Panc1 (cell line): ENCODE results near the gene SPINT1. TPM values are rescaled to one million over a fixed set of nuclear protein-coding genes. Genes with fewer than 3 reads are reported as not detected.
A peak's percentile ranks its signal among the peaks of the same experiment; 100 is the strongest.

Experiments used
- ATAC-seq: fragments of 200-7000 bp; cut with Tn5 transposase; 2 replicates; pipeline ENCODE4 v1.9.1; 2020; ENCODE audit warnings: mild to moderate bottlenecking, moderate library complexity
- Bru-seq: library from RNA; stranded (reverse); fragments of 400-500 nt; gene quantifications from one replicate; lab custom pipeline; 2021; lab: Mats Ljungman, UMichigan
- BruChase-seq, 2 experiments: library from RNA; stranded (reverse); fragments of 400-500 nt; gene quantifications; one replicate each; lab custom pipeline; 2021; lab: Mats Ljungman, UMichigan
- BruUV-seq: library from RNA; stranded (reverse); fragments of 400-500 nt; replicated peaks from 2 replicates; lab custom pipeline; 2021; lab: Mats Ljungman, UMichigan
- CTCF ChIA-PET: fragments of 300-600 bp; sonication (Branson Sonifier 250); formaldehyde crosslinking; loops from one replicate; lab custom pipeline; 2022; ENCODE audit warnings: antibody characterized with exemption; lab: Charles Lee
- POLR2A ChIA-PET: fragments of 300-600 bp; sonication (Branson Sonifier 250); formaldehyde crosslinking; loops from one replicate; lab custom pipeline; 2022; ENCODE audit warnings: antibody characterized with exemption; lab: Charles Lee
- DNase-seq: peaks from one replicate; pipeline ENCODE4 v3.0.0-alpha.2; 2010; ENCODE audit warnings: low read depth, low spot score
- H3K27ac ChIP-seq: 2 replicates; pipeline ENCODE4 v1.5.1; 2011; ENCODE audit warnings: mild to moderate bottlenecking, low read length, inconsistent platforms
- H3K27me3 ChIP-seq: fragments of 200-500 bp; sonication (Bioruptor generic); 2 replicates; pipeline ENCODE4 v1.6.0; 2014; ENCODE audit warnings: low read length, inconsistent platforms; ENCODE audit not compliant: control insufficient read depth, insufficient read depth
- H3K36me3 ChIP-seq: fragments of 200-500 bp; sonication (Bioruptor generic); 2 replicates; pipeline ENCODE4 v1.5.1; 2014; ENCODE audit warnings: inconsistent platforms, mild to moderate bottlenecking, low read length, moderate library complexity; ENCODE audit not compliant: control insufficient read depth, insufficient read depth
- H3K4me1 ChIP-seq: 2 replicates; pipeline ENCODE4 v1.5.1; 2011; ENCODE audit warnings: inconsistent platforms, mild to moderate bottlenecking, low read length, moderate library complexity; ENCODE audit not compliant: control insufficient read depth, insufficient read depth
- H3K4me3 ChIP-seq, 2 experiments: 2 replicates each; pipeline ENCODE4 v1.5.1; 2011 to 2012; ENCODE audit warnings: low read depth in 2 of 2, low read length in 2 of 2, mild to moderate bottlenecking in 2 of 2, inconsistent platforms in 1 of 2, moderate library complexity in 1 of 2
- H3K9me3 ChIP-seq: fragments of 200-500 bp; sonication (Bioruptor generic); 2 replicates; pipeline ENCODE4 v1.5.1; 2014; ENCODE audit warnings: low read depth, mild to moderate bottlenecking, inconsistent platforms, low read length, moderate library complexity; ENCODE audit not compliant: control insufficient read depth, insufficient read depth
- POLR2AphosphoS5 ChIP-seq: IDR thresholded peaks from 2 replicates; pipeline ENCODE4 v1.6.1; 2012; ENCODE audit warnings: mild to moderate bottlenecking, low read depth, low read length, moderate library complexity
- SIN3A ChIP-seq: IDR thresholded peaks from 2 replicates; pipeline ENCODE4 v1.6.1; 2012; ENCODE audit warnings: low read depth, mild to moderate bottlenecking, low read length, moderate library complexity, borderline replicate concordance; ENCODE audit not compliant: insufficient read depth
- TCF7L2 ChIP-seq: IDR thresholded peaks from 2 replicates; pipeline ENCODE4 v1.6.1; 2011; ENCODE audit warnings: mild to moderate bottlenecking, low read depth, low read length, inconsistent platforms
- in situ Hi-C: cut with HindIII; loops from 2 replicates; pipeline ENCODE4 v1.10.0; 2016; ENCODE audit warnings: low sequenced_read_pairs, low pct_unique_long_range_greater_than_20kb
- intact Hi-C: fragments of 100-400 bp; cut with micrococcal nuclease; formaldehyde crosslinking; loops from one replicate; pipeline ENCODE4 v1.10.0; 2022; ENCODE audit not compliant: unreplicated experiment
- long read RNA-seq: library from polyadenylated mRNA; unstranded; transcript quantifications from one replicate; pipeline ENCODE4 v2.0.0, GENCODE V29; 2021; ENCODE audit not compliant: unreplicated experiment
- polyA plus RNA-seq: library from polyadenylated mRNA; unstranded; fragments of >200 nt; gene quantifications from one replicate; pipeline ENCODE4 v1.2.1, GENCODE V29; 2012; ENCODE audit warnings: missing spikeins; ENCODE audit not compliant: insufficient read length
- total RNA-seq: library from RNA; stranded (reverse); gene quantifications from one replicate; pipeline ENCODE4 v1.2.1, GENCODE V29; 2021; ENCODE audit not compliant: unreplicated experiment
- TF ChIP-seq, protein P1 (sequence below): fragments of 450-650 bp; IDR thresholded peaks from 2 replicates; pipeline ENCODE4 v1.5.1; 2017; ENCODE audit warnings: mild to moderate bottlenecking
- TF ChIP-seq, protein P2 (sequence below), 2 experiments: IDR thresholded peaks; 2 replicates each; pipeline ENCODE4 v1.6.1; 2011 to 2012; ENCODE audit warnings: low read depth in 2 of 2, control low read depth in 1 of 2, low read length in 1 of 2, mild to moderate bottlenecking in 1 of 2, moderate library complexity in 1 of 2; ENCODE audit not compliant: insufficient read depth in 1 of 2

SPINT1 gene, protein sequence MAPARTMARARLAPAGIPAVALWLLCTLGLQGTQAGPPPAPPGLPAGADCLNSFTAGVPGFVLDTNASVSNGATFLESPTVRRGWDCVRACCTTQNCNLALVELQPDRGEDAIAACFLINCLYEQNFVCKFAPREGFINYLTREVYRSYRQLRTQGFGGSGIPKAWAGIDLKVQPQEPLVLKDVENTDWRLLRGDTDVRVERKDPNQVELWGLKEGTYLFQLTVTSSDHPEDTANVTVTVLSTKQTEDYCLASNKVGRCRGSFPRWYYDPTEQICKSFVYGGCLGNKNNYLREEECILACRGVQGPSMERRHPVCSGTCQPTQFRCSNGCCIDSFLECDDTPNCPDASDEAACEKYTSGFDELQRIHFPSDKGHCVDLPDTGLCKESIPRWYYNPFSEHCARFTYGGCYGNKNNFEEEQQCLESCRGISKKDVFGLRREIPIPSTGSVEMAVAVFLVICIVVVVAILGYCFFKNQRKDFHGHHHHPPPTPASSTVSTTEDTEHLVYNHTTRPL
- total RNA-seq: 32.7 TPM
- 63.2 TPM for polyA plus RNA-seq
- percentile 46 among the genes with signal in this experiment for Bru-seq, nascent RNA
- percentile 43 among the genes with signal in this experiment for BruChase-seq, experiment 1, labeled RNA remaining after a 2-hour chase
- BruChase-seq, experiment 2, labeled RNA remaining after a 6-hour chase: percentile 59 among the genes with signal in this experiment
- long read RNA-seq, transcript SPINT1-202 (11 exons, 2,456 nt): minor isoform, 16 of 75 reads
- long read RNA-seq, transcript SPINT1-201 (11 exons, 3,056 nt): major isoform, 22 of 75 reads
- long read RNA-seq, partial matches to known transcripts: 23 of 75 reads
- long read RNA-seq, other reads (novel, unspliced or antisense): 13 of 75 reads

DNA sequence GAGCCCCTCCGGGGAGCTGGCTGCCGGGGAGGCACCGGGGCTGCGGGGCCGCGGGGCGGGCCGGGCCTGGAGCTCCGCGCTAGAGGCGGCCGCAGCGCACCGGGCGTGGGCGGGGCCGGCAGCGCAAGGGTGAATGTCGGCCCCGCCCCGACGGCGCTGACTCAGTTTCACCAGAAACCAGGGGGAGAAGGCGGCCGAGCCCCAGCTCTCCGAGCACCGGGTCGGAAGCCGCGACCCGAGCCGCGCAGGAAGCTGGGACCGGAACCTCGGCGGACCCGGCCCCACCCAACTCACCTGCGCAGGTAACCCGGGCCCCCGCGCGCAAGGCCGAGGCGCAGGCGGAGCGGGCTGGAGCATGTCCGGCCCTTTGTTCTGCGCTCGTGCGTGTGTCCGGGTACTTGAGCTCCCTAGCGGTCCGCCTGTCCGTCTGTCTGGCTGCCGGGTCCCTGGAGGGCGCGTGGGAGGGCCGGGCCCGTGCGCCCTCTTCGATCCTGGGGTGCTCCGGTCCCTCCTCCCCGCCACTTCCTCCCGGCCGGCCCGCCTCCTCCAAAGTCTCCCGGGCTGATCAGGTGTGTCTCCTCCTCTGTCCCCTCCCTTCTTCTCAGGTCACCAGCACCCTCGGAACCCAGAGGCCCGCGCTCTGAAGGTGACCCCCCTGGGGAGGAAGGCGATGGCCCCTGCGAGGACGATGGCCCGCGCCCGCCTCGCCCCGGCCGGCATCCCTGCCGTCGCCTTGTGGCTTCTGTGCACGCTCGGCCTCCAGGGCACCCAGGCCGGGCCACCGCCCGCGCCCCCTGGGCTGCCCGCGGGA lies at the start of gene SPINT1:
Gene SPINT1 (plus strand): TSS at position 164 of the 811 bp plus-strand sequence. CDS start 507 bp downstream, at position 671.
- BruUV-seq: no TSS peak
- POLR2A ChIA-PET: no interaction called here
- H3K9me3 ChIP-seq: no peaks in the 10 kb centered on the region
- CTCF ChIA-PET: interaction anchor here (1.1 kb wide), 1 partner anchor 13 kb away, joined by 3 read pairs; no protein-coding TSS in a partner anchor
- TF ChIP-seq, protein P1, sequence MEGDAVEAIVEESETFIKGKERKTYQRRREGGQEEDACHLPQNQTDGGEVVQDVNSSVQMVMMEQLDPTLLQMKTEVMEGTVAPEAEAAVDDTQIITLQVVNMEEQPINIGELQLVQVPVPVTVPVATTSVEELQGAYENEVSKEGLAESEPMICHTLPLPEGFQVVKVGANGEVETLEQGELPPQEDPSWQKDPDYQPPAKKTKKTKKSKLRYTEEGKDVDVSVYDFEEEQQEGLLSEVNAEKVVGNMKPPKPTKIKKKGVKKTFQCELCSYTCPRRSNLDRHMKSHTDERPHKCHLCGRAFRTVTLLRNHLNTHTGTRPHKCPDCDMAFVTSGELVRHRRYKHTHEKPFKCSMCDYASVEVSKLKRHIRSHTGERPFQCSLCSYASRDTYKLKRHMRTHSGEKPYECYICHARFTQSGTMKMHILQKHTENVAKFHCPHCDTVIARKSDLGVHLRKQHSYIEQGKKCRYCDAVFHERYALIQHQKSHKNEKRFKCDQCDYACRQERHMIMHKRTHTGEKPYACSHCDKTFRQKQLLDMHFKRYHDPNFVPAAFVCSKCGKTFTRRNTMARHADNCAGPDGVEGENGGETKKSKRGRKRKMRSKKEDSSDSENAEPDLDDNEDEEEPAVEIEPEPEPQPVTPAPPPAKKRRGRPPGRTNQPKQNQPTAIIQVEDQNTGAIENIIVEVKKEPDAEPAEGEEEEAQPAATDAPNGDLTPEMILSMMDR: no peak
- TF ChIP-seq POLR2AphosphoS5 (no peak), SIN3A (no peak), TCF7L2 (no peak)
- TF ChIP-seq, protein P2, sequence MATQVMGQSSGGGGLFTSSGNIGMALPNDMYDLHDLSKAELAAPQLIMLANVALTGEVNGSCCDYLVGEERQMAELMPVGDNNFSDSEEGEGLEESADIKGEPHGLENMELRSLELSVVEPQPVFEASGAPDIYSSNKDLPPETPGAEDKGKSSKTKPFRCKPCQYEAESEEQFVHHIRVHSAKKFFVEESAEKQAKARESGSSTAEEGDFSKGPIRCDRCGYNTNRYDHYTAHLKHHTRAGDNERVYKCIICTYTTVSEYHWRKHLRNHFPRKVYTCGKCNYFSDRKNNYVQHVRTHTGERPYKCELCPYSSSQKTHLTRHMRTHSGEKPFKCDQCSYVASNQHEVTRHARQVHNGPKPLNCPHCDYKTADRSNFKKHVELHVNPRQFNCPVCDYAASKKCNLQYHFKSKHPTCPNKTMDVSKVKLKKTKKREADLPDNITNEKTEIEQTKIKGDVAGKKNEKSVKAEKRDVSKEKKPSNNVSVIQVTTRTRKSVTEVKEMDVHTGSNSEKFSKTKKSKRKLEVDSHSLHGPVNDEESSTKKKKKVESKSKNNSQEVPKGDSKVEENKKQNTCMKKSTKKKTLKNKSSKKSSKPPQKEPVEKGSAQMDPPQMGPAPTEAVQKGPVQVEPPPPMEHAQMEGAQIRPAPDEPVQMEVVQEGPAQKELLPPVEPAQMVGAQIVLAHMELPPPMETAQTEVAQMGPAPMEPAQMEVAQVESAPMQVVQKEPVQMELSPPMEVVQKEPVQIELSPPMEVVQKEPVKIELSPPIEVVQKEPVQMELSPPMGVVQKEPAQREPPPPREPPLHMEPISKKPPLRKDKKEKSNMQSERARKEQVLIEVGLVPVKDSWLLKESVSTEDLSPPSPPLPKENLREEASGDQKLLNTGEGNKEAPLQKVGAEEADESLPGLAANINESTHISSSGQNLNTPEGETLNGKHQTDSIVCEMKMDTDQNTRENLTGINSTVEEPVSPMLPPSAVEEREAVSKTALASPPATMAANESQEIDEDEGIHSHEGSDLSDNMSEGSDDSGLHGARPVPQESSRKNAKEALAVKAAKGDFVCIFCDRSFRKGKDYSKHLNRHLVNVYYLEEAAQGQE (IDR thresholded peaks at IDR 0.05; ENCODE audit: insufficient read depth in 1 of 2, low read depth in 2 of 2, low read length in 1 of 2): no peak
- intact Hi-C loops (no loop called here), in situ Hi-C loops (no loop called here)
- peak within 1 kb of the TSS; percentile 43 to 53 for H3K4me3 ChIP-seq
- H3K36me3 ChIP-seq: peaks cover 2% of the 10 kb centered on the region; the same call in 1 of the 2 replicates
- peaks cover 3% of the 10 kb centered on the region; the same call in 1 of the 2 replicates for H3K4me1 ChIP-seq
- no peak within 1 kb of the TSS for H3K27ac ChIP-seq
- DNase-seq (no peak), ATAC-seq (peak; percentile 43)
- peaks cover 5% of the 10 kb centered on the region; the same call in 1 of the 2 replicates for H3K27me3 ChIP-seq

DNA sequence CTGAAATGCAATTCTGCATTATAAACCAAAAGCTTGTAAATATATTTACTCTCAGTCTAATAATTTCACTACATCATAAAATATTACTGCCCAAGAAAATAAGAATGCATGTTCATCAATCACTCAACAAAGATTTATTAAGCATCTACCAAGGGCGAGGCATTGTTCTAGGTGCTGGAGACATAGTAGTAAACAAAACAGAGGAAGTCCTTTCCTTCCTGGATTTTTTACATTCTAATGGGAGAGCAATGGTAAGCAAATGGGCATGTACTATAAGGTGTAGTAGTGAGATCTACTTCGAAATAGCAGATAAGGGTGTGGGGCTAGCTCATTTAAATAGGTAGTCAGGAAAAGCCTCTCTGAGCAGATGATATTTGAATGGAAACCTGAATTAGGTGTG lies 47.8 kb upstream of the SPINT1 start:
- intact Hi-C loops: no loop called here
- DNase-seq: no peak

More for the DNA sequence above, 47.8 kb upstream of the SPINT1 start:
- no peaks in the 10 kb centered on the region for H3K27me3 ChIP-seq
- CTCF ChIA-PET: interaction anchor here (0.6 kb wide), 1 partner anchor 210 kb away, joined by 3 read pairs; no protein-coding TSS in a partner anchor
- no peaks in the 10 kb centered on the region for H3K9me3 ChIP-seq
- no TSS peak for BruUV-seq
- H3K4me1 ChIP-seq: peaks cover 9% of the 10 kb centered on the region
- in situ Hi-C loops: loop anchor here (25.0 kb wide), 1 partner anchor 159 kb away; no protein-coding TSS in a partner anchor
- no peak for TF ChIP-seq TCF7L2
- TF ChIP-seq, protein P2 (IDR thresholded peaks at IDR 0.05; ENCODE audit: insufficient read depth in 1 of 2, low read depth in 2 of 2, low read length in 1 of 2): no peak
- TF ChIP-seq, protein P1: no peak
- no peak for TF ChIP-seq POLR2AphosphoS5
- no peak for TF ChIP-seq SIN3A
- no peak overlapping the region for H3K27ac ChIP-seq
- POLR2A ChIA-PET: interaction anchor here (0.5 kb wide), 1 partner anchor 211 kb away, joined by 10 read pairs; no protein-coding TSS in a partner anchor
- ATAC-seq: no peak
- no peak overlapping the region for H3K4me3 ChIP-seq
- H3K36me3 ChIP-seq: no peaks in the 10 kb centered on the region
